Measurements from ENCODE around the gene EIF2A.
"Not testable (repeated sequence)": the region's sequence is repeated elsewhere in the genome, so short reads cannot be mapped to it uniquely, and the experiment has no call there.

The EIF2A gene

DNA sequence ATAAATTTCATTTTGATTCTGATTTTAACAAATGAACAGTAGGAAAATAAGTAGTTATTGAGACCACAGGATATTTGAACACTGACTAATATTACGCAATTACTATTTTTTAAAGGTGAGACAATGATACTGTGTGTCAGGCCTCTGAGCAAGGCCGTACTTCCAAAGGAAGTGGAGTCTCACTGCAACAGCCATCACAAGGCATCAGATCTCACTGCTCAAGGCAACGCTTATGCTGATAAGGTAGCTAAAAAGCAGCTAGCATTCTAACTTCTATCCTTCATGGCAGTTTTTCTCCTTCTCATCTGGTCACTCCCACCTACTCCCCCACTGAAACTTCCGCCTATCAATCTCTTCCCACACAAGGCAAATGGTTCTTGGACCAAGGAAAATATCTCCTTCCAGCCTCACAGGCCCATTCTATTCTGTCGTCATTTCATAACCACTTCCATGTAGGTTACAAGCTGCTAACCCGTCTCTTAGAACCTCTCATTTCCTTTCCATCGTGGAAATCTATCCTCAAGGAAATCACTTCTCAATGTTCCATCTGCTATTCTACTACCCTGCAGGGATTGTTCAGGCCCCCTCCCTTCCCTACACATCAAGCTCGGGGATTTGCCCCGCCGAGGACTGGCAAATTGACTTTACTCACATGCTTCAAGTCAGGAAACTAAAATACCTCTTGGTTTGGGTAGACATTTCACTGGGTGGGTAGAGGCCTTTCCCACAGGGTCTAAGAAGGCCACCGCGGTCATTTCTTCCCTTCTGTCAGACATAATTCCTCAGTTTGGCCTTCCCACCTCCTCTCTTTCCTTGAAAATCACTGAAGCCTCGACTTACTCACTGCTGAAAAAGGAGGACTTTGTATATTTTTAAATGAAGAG, 54.3 kb downstream of the EIF2A start:
- H3K27ac Mint-ChIP-seq, H3K9me3 Mint-ChIP-seq: not testable (repeated sequence)

DNA sequence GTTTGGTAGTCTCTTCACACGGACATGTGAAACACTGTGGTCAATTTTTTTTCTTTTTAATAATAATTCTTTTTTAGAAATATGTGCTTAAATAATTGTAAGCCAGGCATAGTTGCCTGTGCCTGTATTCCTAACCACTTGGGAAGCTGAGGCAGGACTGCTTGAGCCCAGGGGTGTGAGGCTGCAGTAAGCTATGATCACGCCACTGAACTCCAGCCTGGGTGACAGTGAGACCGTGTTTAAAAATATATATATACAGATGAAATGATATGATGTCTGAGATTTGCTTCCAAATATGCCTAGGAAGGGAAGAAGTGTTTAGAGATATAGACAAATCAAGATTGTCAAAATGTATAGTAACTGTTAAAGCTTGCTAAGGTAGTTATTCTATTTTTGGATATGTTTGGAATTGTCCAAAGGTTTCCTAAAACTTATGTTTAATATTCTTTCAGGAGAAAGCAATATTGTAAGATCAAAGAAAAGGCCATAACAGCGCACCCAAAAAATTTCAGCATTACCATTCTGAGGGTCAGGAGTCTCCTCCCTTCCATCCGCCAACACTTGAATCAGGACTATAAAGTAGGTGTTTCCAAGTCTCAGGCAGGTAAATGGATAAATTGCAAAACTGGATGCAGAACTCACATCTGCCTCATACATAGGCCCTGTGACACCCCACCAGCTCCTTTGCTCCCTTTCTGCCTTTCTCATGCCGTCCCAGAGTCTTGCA, 56.0 kb downstream of the EIF2A start:
- Mint-ChIP-seq H3K4me1 (peaks cover 55% of the 10 kb centered on the region), H3K9me3 (no peaks in the 10 kb centered on the region), H3K4me3 (peak overlapping the region; percentile 98), H3K36me3 (peaks cover 31% of the 10 kb centered on the region), H3K27me3 (peaks cover 4% of the 10 kb centered on the region), H3K27ac (peak overlapping the region; percentile 99)
- DNase-seq = no peak
- CTCF ChIA-PET = no interaction called here

More for the DNA sequence above, 54.3 kb downstream of the EIF2A start:
- H3K4me1 Mint-ChIP-seq = peaks cover 39% of the 10 kb centered on the region
- H3K4me3 Mint-ChIP-seq, CTCF ChIA-PET, DNase-seq, H3K27me3 Mint-ChIP-seq: not testable (repeated sequence)
- H3K36me3 Mint-ChIP-seq = peaks cover 18% of the 10 kb centered on the region

DNA sequence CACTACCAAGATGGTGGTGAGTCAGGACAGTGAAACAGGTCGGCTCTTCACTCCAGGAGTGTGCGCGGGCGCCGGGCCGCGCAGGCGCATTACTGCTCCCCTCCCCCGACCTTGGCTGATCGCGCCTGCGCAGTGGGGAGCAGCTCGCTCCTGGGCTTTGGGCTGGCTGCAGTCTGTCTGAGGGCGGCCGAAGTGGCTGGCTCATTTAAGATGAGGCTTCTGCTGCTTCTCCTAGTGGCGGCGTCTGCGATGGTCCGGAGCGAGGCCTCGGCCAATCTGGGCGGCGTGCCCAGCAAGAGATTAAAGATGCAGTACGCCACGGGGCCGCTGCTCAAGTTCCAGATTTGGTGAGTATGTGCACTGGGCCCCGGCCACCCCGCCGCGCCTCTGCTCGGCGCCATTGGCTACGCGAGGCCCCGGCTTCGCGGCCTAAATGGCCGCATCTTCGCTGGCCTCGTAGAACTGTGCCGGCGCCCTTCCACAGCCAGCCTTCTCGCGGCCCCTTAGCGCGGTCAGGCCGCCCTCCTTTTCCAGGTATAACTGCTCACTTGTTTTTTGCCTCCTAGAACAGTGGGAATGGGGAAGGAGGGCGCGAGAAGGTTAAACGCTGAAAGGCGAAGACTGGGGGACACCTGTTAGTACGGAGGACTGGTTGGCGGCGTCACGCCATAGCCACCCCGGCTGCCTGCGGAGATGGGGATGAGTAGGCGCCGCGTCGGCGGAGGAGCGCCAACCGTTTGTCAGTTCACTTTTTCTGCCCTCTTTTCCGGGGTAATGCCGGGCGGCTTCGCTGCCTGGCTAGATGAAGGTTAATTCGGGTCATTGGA, 56.8 kb downstream of the EIF2A start, which contains the start of gene SELENOT:
SELENOT (plus strand) TSS at position 169 of the 827 bp plus-strand sequence; CDS start at position 211, 42 bp downstream.
- CTCF ChIA-PET = no interaction called here
- Mint-ChIP-seq H3K4me3 (peak within 1 kb of the TSS; percentile 98), H3K9me3 (no peaks in the 10 kb centered on the region), H3K27me3 (peaks cover 4% of the 10 kb centered on the region), H3K4me1 (peaks cover 62% of the 10 kb centered on the region), H3K27ac (peak within 1 kb of the TSS; percentile 99), H3K36me3 (peaks cover 36% of the 10 kb centered on the region)
- peak; percentile 94 for DNase-seq

DNA sequence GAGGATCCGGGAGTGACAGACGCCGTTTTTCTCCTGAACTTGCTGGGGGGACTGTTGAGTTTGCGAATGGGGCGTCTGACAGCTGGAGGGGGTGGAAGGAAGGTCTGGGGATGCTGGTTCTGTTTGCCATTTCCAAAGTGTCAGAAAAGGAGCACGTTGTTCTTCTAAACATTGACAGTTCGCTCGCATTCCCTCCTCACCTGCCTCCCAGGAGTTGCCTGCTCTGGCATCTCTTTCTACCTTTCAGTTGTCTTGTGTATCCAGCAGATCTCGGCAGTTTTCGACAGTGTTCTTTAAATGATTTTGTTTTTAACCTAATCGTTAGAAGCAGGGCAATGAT, 57.4 kb downstream of the EIF2A start:
- CTCF ChIA-PET = no interaction called here
- Mint-ChIP-seq H3K4me3 (peak overlapping the region; percentile 98), H3K9me3 (no peaks in the 10 kb centered on the region), H3K36me3 (peaks cover 37% of the 10 kb centered on the region), H3K27ac (peak overlapping the region; percentile 99), H3K27me3 (peaks cover 4% of the 10 kb centered on the region), H3K4me1 (peaks cover 68% of the 10 kb centered on the region)
- DNase-seq = no peak

DNA sequence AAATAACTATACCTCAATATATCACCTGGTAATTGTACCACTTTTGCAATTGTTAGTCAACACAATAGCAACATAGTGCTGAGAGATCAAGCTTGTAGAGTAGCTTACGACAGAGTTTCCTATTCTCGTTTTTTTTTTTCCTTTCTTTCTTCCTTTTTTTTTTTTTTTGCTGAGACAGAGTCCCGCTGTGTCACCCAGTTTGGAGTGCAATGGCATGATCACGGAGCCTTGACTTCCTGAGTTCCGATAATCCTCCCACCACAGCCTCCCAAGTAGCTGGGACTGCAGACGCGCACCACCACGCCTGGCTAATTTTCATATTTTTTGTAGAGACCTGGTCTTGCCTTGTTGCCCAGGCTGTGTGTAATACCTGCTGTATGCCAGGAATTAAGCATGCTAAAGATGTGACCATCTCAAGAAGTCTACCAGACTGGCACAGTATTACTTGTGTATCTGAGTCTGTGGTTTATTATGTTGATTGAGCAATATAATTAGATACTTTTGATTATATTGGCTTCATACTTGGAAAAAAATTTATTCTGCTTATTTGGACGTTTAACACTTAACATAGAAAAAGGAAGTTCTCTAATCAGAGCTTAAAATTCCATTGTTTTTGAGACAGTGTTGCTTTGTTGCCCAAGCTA, 59.5 kb downstream of the EIF2A start:
- Mint-ChIP-seq H3K9me3 (no peaks in the 10 kb centered on the region), H3K27me3 (peaks cover 4% of the 10 kb centered on the region), H3K4me1 (peaks cover 77% of the 10 kb centered on the region), H3K27ac (peak overlapping the region; percentile 69), H3K36me3 (peaks cover 41% of the 10 kb centered on the region), H3K4me3 (peak overlapping the region; percentile 24)
- CTCF ChIA-PET = no interaction called here
- no peak for DNase-seq

DNA sequence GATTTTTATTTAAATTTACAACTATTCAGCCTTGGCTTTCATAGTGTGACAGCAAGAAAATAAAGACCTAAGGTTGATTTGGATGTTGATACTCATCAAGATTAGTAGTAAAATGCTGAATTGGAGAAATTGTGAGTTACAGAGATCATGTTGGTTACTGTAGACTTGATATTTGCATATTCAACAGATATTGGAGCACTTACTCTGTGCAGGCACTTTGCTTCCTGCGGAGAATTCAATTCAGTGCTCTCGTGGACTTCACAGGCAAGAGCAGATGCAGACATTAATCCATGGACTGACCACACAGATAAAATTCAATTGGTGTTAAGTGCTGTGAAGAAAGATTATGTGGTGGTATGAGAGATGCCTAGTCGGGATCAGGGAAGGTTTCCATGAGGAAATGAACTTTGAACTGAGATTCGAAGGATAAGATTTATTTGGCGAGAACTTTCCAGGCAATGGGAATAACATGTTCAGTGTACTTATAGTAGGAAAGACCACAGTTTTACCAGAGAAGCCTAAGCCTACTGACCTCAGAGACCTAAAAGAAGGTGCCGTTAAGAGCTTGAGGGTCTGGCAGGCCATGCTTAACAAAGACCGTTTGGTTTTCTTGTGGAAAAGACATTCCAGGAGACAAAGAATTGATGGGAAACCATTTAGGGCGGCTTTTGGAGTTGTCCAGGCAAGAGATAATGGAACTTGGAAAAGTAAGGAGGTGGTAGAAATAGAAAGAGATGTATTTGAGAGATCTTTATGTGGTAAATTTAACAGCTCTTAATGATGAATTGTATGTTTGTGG, 60.9 kb downstream of the EIF2A start:
- Mint-ChIP-seq H3K4me3 (no peak overlapping the region), H3K27me3 (peaks cover 4% of the 10 kb centered on the region), H3K27ac (no peak overlapping the region), H3K36me3 (peaks cover 40% of the 10 kb centered on the region), H3K9me3 (no peaks in the 10 kb centered on the region), H3K4me1 (peaks cover 71% of the 10 kb centered on the region)
- no peak for DNase-seq
- CTCF ChIA-PET = no interaction called here

DNA sequence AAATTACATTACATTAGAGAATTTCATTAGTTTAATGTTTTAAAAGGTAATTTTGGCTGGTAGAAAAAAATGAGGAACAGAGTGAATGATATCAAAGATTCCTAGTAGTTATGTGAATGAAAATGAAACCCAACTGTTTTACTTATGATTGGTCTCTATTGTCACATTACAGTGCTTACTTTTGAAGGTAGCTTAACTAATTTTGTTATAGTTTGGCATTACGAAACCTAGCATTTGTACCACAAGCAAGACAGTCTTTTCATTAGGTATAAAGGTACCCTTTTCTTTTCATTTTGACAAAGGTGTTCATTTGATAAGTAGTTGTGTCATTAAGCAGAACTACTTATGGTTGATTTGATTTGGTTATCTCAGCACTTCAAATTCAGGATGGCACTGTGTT, 63.4 kb downstream of the EIF2A start:
- no peaks in the 10 kb centered on the region for H3K9me3 Mint-ChIP-seq
- H3K27me3 Mint-ChIP-seq = no peaks in the 10 kb centered on the region
- H3K36me3 Mint-ChIP-seq = peaks cover 53% of the 10 kb centered on the region
- no peak for DNase-seq
- CTCF ChIA-PET = no interaction called here
- no peak overlapping the region for H3K4me3 Mint-ChIP-seq
- H3K27ac Mint-ChIP-seq = no peak overlapping the region
- peaks cover 80% of the 10 kb centered on the region for H3K4me1 Mint-ChIP-seq

DNA sequence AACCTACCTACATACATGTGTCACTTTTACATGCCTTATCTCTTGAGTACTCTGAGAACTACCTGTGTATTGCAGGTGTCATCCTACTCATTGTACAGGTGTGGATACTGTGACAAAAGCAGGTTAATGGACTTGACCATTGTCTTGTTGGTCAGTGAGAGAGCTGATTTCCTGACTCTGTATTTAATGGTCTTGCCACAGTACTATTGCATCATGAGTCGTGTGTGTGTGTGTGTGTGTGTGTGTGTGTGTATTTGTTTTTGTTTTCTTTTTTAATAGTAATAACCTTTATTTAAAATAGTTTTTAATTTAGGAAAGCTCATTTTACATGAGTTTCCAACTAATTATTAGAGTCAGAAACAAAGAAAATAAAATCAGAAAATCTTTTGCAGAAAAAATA, 64.2 kb downstream of the EIF2A start:
- Mint-ChIP-seq H3K27me3 (no peaks in the 10 kb centered on the region), H3K36me3 (peaks cover 52% of the 10 kb centered on the region), H3K9me3 (no peaks in the 10 kb centered on the region), H3K4me1 (peaks cover 73% of the 10 kb centered on the region), H3K4me3 (no peak overlapping the region), H3K27ac (no peak overlapping the region)
- CTCF ChIA-PET = no interaction called here
- DNase-seq = no peak

DNA sequence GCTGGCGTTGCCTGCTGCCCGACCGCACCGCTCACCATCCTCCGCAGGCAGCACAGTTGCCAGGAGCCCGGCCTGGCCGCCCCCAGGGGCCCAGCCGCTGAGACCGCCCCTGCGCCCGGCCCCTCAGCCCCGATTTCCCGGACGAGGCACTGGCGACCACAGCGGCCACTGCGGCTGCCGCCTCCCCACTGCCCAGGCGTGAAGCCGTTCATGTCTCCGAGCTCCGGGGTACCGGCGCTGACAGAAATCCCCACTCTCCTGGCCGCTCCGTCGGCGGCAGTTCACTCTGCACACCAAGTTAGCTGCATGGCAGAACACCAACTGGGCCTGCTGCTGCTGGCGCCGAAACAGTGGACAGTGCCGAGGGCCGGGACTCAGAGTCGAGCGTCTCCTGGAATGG, 65.1 kb downstream of the EIF2A start:
- Mint-ChIP-seq H3K27ac (no peak overlapping the region), H3K4me3 (no peak overlapping the region), H3K36me3 (peaks cover 47% of the 10 kb centered on the region), H3K4me1 (peaks cover 65% of the 10 kb centered on the region), H3K27me3 (no peaks in the 10 kb centered on the region), H3K9me3 (no peaks in the 10 kb centered on the region)
- DNase-seq = no peak
- CTCF ChIA-PET = interaction anchor here (0.5 to 0.6 kb wide), 2 partner anchors 65 to 1522 kb away, joined by 3 to 4 read pairs; no protein-coding TSS in a partner anchor

DNA sequence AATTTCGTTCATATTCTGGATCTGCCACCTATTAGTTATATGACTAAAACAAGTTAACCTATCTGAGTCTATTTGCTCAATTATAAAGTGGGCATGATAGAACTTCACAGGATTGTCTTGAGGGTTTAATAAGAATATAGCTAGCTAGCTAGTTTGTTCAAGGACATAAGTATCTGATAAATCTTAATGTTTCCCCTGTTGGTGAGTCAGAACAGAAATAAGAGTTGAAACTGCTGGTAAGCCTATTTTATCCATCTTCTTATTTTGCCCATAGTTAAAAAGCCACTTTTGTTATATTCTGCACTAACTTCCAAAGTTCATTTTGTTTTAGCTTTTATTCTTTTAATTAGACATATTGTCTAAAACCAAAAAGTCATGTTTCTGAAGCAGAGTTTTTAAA, 65.9 kb downstream of the EIF2A start:
- Mint-ChIP-seq H3K4me1 (peaks cover 57% of the 10 kb centered on the region), H3K36me3 (peaks cover 41% of the 10 kb centered on the region), H3K27me3 (no peaks in the 10 kb centered on the region), H3K9me3 (no peaks in the 10 kb centered on the region), H3K27ac (no peak overlapping the region), H3K4me3 (no peak overlapping the region)
- CTCF ChIA-PET = no interaction called here
- DNase-seq = no peak

DNA sequence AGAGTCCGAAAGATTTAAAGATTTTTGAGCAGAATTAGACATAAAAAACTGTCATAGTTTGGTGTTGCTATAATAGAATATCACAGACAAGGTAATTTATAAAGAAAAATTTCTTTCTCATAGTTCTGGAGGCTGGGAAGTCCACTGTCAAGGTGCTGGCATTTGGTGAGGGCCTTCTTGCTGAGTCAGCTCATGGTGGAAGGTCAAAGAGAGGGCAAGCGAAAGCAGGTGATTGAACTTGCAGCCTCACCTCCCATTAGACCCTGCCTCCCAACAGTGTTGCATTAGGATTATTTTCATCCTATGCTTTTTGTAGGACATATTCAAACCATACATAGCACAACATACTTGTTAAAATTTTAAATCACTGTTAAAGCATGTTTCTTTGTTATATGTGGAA, 66.4 kb downstream of the EIF2A start:
- no peak overlapping the region for H3K4me3 Mint-ChIP-seq
- CTCF ChIA-PET = no interaction called here
- no peak for DNase-seq
- H3K9me3 Mint-ChIP-seq = no peaks in the 10 kb centered on the region
- H3K4me1 Mint-ChIP-seq = peaks cover 52% of the 10 kb centered on the region
- H3K27me3 Mint-ChIP-seq = no peaks in the 10 kb centered on the region
- no peak overlapping the region for H3K27ac Mint-ChIP-seq
- H3K36me3 Mint-ChIP-seq = peaks cover 37% of the 10 kb centered on the region

DNA sequence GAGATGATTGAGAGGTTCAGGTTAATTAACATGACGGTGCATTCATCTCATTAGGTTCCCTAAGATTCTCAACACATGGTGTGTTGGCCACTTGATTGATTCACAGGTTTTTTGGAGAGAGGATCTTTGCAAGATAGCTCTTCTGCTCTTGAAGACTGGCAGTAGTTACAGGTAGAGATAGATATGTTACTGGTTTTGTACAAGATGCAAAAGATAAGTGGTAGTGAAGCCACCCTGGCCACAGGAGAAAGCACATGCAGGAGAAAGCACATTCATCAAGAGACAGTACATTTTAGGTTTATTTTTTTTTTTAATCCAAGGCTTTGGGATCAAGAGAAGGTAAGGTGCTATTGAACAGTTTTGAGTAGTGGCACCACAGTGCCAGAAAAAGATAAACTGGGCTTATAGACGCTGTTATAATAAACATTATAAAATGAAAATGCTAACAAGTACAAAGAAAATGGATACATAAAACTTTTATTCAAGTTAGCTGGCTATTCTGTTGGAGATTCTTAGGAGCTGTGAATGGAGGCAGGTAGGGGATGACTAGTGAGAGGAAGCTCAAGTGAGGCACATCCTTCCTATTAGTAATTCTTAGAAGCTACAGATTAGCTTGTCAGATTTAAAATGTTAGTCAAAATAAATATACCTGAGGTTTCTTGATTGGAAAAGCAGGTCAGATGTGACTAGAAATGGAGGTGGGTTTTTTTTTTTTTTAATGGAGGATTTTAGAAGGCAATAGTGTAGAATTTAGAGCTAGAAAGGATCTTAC, 67.3 kb downstream of the EIF2A start:
- Mint-ChIP-seq H3K27ac (no peak overlapping the region), H3K36me3 (peaks cover 42% of the 10 kb centered on the region), H3K27me3 (no peaks in the 10 kb centered on the region), H3K9me3 (no peaks in the 10 kb centered on the region), H3K4me1 (peaks cover 44% of the 10 kb centered on the region), H3K4me3 (no peak overlapping the region)
- CTCF ChIA-PET = no interaction called here
- no peak for DNase-seq
